ENCODE measurements around the gene UGT2B10.

Gene UGT2B10

GRCh38 chr4:68869274-68869773 is 53.5 kb downstream of the UGT2B10 start:
- TF ChIP-seq, protein P1, sequence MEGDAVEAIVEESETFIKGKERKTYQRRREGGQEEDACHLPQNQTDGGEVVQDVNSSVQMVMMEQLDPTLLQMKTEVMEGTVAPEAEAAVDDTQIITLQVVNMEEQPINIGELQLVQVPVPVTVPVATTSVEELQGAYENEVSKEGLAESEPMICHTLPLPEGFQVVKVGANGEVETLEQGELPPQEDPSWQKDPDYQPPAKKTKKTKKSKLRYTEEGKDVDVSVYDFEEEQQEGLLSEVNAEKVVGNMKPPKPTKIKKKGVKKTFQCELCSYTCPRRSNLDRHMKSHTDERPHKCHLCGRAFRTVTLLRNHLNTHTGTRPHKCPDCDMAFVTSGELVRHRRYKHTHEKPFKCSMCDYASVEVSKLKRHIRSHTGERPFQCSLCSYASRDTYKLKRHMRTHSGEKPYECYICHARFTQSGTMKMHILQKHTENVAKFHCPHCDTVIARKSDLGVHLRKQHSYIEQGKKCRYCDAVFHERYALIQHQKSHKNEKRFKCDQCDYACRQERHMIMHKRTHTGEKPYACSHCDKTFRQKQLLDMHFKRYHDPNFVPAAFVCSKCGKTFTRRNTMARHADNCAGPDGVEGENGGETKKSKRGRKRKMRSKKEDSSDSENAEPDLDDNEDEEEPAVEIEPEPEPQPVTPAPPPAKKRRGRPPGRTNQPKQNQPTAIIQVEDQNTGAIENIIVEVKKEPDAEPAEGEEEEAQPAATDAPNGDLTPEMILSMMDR (IDR thresholded peaks at IDR 0.05; ENCODE audit: borderline replicate concordance, control extremely low read depth, extremely low read depth, insufficient read depth, missing control alignments) = no peak

DNA sequence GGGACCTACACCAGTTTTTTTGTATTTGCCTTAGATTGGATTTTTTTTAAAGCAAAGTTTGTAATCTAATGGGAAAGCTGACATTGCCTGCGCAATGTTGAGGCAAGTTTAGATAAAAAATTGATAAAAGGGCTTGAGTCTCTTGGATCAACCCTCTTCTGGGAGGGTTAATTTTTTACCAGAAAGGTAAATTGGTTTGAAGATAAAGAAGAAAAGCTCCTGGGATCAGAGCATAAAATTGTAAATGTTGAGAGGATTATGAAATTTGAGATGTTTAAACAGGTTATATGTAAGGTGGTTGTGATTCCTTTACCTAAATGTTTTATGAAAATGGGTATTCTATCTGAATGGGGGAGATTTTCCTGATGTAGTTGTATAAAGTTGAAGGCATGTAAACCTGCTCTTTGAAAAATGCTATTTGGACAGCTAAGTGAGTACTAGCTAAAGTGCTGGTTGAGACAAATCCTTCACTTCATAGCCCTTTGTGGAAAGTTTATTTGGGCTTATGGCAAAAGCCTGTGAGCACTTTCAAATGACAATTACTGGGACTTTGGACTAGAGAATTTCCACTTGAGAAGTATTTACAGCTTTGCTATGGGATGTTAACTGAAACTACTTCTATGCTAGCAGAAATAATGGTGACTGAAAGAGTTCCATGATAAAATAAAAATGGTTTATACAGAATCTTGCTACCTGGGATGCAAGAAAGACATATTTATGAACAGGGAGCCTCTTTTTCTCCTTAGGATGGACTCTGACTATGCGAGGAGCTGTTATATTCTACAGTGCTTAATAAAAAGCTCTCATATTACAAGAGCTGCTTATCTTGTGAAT is 56.2 kb downstream of the UGT2B10 start:
- TF ChIP-seq, protein P1 (IDR thresholded peaks at IDR 0.05; ENCODE audit: borderline replicate concordance, control extremely low read depth, extremely low read depth, insufficient read depth, missing control alignments) = no peak
- DNase-seq (ENCODE audit: low spot score) = no peak
- in situ Hi-C loops (cut with MboI; ENCODE audit: low sequenced_read_pairs, unreplicated experiment) = no loop called here

More at GRCh38 chr4:68869274-68869773, 53.5 kb downstream of the UGT2B10 start:
- in situ Hi-C loops (cut with MboI; ENCODE audit: low sequenced_read_pairs, unreplicated experiment) = no loop called here
- DNase-seq (ENCODE audit: low spot score) = no peak

- TF ChIP-seq, protein P1 (IDR thresholded peaks at IDR 0.05; ENCODE audit: borderline replicate concordance, control extremely low read depth, extremely low read depth, insufficient read depth, missing control alignments) = no peak
- in situ Hi-C loops (cut with MboI; ENCODE audit: low sequenced_read_pairs, unreplicated experiment) = no loop called here
- DNase-seq (ENCODE audit: low spot score) = no peak
Observed at GRCh38 chr4:68872643-68873502, 57.1 kb downstream of the UGT2B10 start.

DNA sequence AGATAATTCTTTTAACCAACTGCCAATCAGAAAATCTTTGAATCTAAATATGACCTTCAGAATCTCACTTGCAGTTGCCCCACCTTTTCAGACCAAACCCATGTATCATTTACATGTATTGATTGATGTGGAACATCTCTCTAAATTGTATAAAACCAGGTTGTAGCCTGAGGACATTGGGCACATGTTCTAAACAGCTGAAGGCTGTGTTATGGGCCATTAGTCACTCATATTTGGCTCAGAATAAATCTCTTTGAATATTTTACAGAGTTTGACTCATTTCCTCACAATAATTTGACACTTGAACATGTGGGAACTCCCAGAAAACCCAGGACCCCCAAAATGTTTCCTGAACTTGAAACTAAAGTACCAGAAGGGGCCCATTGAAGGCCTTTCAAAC is 58.7 kb downstream of the UGT2B10 start:
- no peak for DNase-seq (ENCODE audit: low spot score)
- in situ Hi-C loops (cut with MboI; ENCODE audit: low sequenced_read_pairs, unreplicated experiment) = no loop called here
- TF ChIP-seq, protein P1 (IDR thresholded peaks at IDR 0.05; ENCODE audit: borderline replicate concordance, control extremely low read depth, extremely low read depth, insufficient read depth, missing control alignments) = no peak

GRCh38 chr4:68877555-68877954 is 61.8 kb downstream of the UGT2B10 start:
- TF ChIP-seq, protein P1 (IDR thresholded peaks at IDR 0.05; ENCODE audit: borderline replicate concordance, control extremely low read depth, extremely low read depth, insufficient read depth, missing control alignments) = no peak
- in situ Hi-C loops (cut with MboI; ENCODE audit: low sequenced_read_pairs, unreplicated experiment) = no loop called here
- DNase-seq (ENCODE audit: low spot score) = no peak

DNA sequence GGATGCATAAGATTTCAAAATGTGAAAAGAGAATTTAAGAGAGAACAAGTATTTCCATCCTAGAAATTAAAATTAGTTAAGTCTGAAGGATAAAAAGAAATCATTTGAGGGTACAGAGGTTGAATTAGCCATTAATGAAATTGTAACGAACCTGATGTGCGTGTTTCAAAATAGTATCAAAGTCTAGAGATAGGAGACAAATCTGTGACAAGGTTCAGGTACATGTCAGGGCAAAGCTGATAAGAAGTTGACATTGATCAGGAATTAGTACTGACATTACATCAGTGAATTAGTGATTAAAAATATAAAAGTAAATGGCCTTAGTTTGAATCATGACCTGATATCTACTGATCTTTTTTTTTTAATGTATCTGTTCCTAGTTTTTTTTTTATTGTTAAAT is 62.3 kb downstream of the UGT2B10 start:
- TF ChIP-seq, protein P1 (IDR thresholded peaks at IDR 0.05; ENCODE audit: borderline replicate concordance, control extremely low read depth, extremely low read depth, insufficient read depth, missing control alignments) = no peak
- DNase-seq (ENCODE audit: low spot score) = no peak
- in situ Hi-C loops (cut with MboI; ENCODE audit: low sequenced_read_pairs, unreplicated experiment) = no loop called here
